MCF 10A (cell line): ENCODE results near the gene DHRS3. TPM values are rescaled to one million over a fixed set of nuclear protein-coding genes. Genes with fewer than 3 reads are reported as not detected.
"Not testable (repeated sequence)": the region's sequence is repeated elsewhere in the genome, so short reads cannot be mapped to it uniquely, and the experiment has no call there.

Source experiments
- BruUV-seq: library from RNA; stranded (reverse); fragments of 400-500 nt; replicated peaks from 2 replicates; lab custom pipeline; 2021; lab: Mats Ljungman, UMichigan
- CTCF ChIA-PET: fragments of 300-600 bp; sonication (Branson Sonifier 250); formaldehyde crosslinking; extraction: SDS; loops from one replicate; lab custom pipeline; 2021; ENCODE audit warnings: antibody characterized with exemption, inconsistent platforms; lab: Yijun Ruan, JAX
- POLR2A ChIA-PET: fragments of 300-600, 350-650 bp; sonication (Branson Sonifier 250); formaldehyde crosslinking; extraction: SDS; loops from one replicate; lab custom pipeline; 2020; ENCODE audit warnings: antibody characterized with exemption, inconsistent platforms; lab: Yijun Ruan, JAX
- DNase-seq: peaks from one replicate; pipeline ENCODE4 v3.0.0-alpha.2; 2018; ENCODE audit not compliant: unreplicated experiment
- H3K27ac Mint-ChIP-seq: one replicate; pipeline ENCODE4 v1.8.0; 2022; ENCODE audit warnings: mild to moderate bottlenecking, low read depth, mixed read lengths; ENCODE audit not compliant: unreplicated experiment
- H3K27me3 Mint-ChIP-seq: one replicate; pipeline ENCODE4 v1.8.0; 2022; ENCODE audit warnings: mixed read lengths; ENCODE audit not compliant: insufficient read depth, unreplicated experiment
- H3K36me3 Mint-ChIP-seq: one replicate; pipeline ENCODE4 v1.8.0; 2022; ENCODE audit warnings: mild to moderate bottlenecking, moderate library complexity, mixed read lengths; ENCODE audit not compliant: insufficient read depth, unreplicated experiment
- H3K4me1 Mint-ChIP-seq: one replicate; pipeline ENCODE4 v1.8.0; 2022; ENCODE audit warnings: mixed read lengths; ENCODE audit not compliant: insufficient read depth, unreplicated experiment
- H3K4me3 Mint-ChIP-seq: one replicate; pipeline ENCODE4 v1.8.0; 2022; ENCODE audit warnings: mild to moderate bottlenecking, moderate library complexity, mixed read lengths; ENCODE audit not compliant: unreplicated experiment
- H3K9me3 Mint-ChIP-seq: one replicate; pipeline ENCODE4 v1.8.0; 2022; ENCODE audit warnings: mixed read lengths; ENCODE audit not compliant: unreplicated experiment
- CTCF ChIP-seq: fragments of 200-600 bp; IDR thresholded peaks from one replicate; pipeline ENCODE4 v1.8.0; 2022; ENCODE audit warnings: antibody characterized with exemption, mild to moderate bottlenecking; ENCODE audit not compliant: unreplicated experiment
- intact Hi-C: fragments of 100-400 bp; cut with micrococcal nuclease; formaldehyde crosslinking; loops from 2 replicates; pipeline ENCODE4 v1.14.1; 2022
- total RNA-seq: library from RNA; stranded (reverse); gene quantifications from 2 replicates; pipeline ENCODE4 v1.2.3, GENCODE V29; 2022

Gene DHRS3
- total RNA-seq, 1 experiment from 2014 or later, result 1.4 TPM

GRCh38 chr1:12565966-12566352 lies 52.1 kb downstream of the DHRS3 start:
- H3K9me3 Mint-ChIP-seq, result peaks cover 22% of the 10 kb centered on the region
- TF ChIP-seq CTCF, result no peak
- no peak for DNase-seq
- H3K36me3 Mint-ChIP-seq, result peaks cover 3% of the 10 kb centered on the region
- intact Hi-C loops, result no loop called here
- H3K27me3 Mint-ChIP-seq, result no peaks in the 10 kb centered on the region
- no peaks in the 10 kb centered on the region for H3K4me1 Mint-ChIP-seq
- no peak overlapping the region for H3K4me3 Mint-ChIP-seq
- no TSS peak for BruUV-seq
- H3K27ac Mint-ChIP-seq, result no peak overlapping the region
- CTCF ChIA-PET, result interaction anchor here (0.8 to 1.0 kb wide), 2 partner anchors 9 to 93 kb away, joined by 3 to 4 read pairs; no protein-coding TSS in a partner anchor
- POLR2A ChIA-PET, result no interaction called here

- H3K4me3 Mint-ChIP-seq, result no peak overlapping the region
- intact Hi-C loops, result no loop called here
- ChIA-PET POLR2A (no interaction called here), CTCF (interaction anchor here (0.7 to 1.0 kb wide), 3 partner anchors 9 to 112 kb away, joined by 3 to 4 read pairs (median 4); no protein-coding TSS in a partner anchor)
- TF ChIP-seq CTCF, result no peak
- BruUV-seq, result no TSS peak
- no peak overlapping the region for H3K27ac Mint-ChIP-seq
- H3K36me3 Mint-ChIP-seq, result peaks cover 4% of the 10 kb centered on the region
- H3K27me3 Mint-ChIP-seq, result no peaks in the 10 kb centered on the region
- no peak for DNase-seq
- peaks cover 22% of the 10 kb centered on the region for H3K9me3 Mint-ChIP-seq
- H3K4me1 Mint-ChIP-seq, result no peaks in the 10 kb centered on the region
Observed at GRCh38 chr1:12565094-12565965, 52.7 kb downstream of the DHRS3 start.

- H3K27ac Mint-ChIP-seq, intact Hi-C loops, BruUV-seq, DNase-seq, H3K36me3 Mint-ChIP-seq, H3K4me1 Mint-ChIP-seq, H3K27me3 Mint-ChIP-seq, CTCF ChIA-PET, H3K4me3 Mint-ChIP-seq: not testable (repeated sequence)
- POLR2A ChIA-PET, result interaction anchor here (0.6 kb wide), 1 partner anchor 88 kb away, joined by 3 read pairs; no protein-coding TSS in a partner anchor
- peaks cover 22% of the 10 kb centered on the region for H3K9me3 Mint-ChIP-seq
Observed at GRCh38 chr1:12564251-12564650, 53.8 kb downstream of the DHRS3 start.

- no peak for DNase-seq
- CTCF ChIA-PET, result no interaction called here
- no TSS peak for BruUV-seq
- POLR2A ChIA-PET, result interaction anchor here (0.7 kb wide), 1 partner anchor 10 kb away, joined by 4 read pairs; no protein-coding TSS in a partner anchor
- peaks cover 22% of the 10 kb centered on the region for H3K9me3 Mint-ChIP-seq
- intact Hi-C loops, result no loop called here
- H3K27ac Mint-ChIP-seq, result no peak overlapping the region
- peaks cover 4% of the 10 kb centered on the region for H3K36me3 Mint-ChIP-seq
- H3K4me1 Mint-ChIP-seq, result no peaks in the 10 kb centered on the region
- no peak overlapping the region for H3K4me3 Mint-ChIP-seq
- H3K27me3 Mint-ChIP-seq, result no peaks in the 10 kb centered on the region
- TF ChIP-seq CTCF, result no peak
Observed at GRCh38 chr1:12562955-12563576, 54.9 kb downstream of the DHRS3 start.
